Retinal pigment epithelial cell (primary cell): ENCODE data around the gene LIPH.
A peak's percentile ranks its signal among the peaks of the same experiment; 100 is the strongest.

Experiments
- DNase-seq: peaks from one replicate; pipeline ENCODE4 v3.0.0-alpha.2; 2010; ENCODE audit warnings: low read depth
- H3K4me3 ChIP-seq: 2 replicates; pipeline ENCODE4 v1.5.1; 2011; ENCODE audit warnings: mild to moderate bottlenecking, low read length, control low read depth, moderate library complexity
- CTCF ChIP-seq: conservative IDR thresholded peaks from 2 replicates; pipeline ENCODE4 v1.5.1; 2011; ENCODE audit warnings: low read depth, low read length, control low read depth, inconsistent platforms

LIPH gene

GRCh38 chr3:185552358-185552877 lies at the start of gene LIPH:
LIPH (minus strand) TSS chr3:185552588; CDS start chr3:185552471, 117 bp downstream.
- no peak for TF ChIP-seq CTCF
- no peak for DNase-seq
- H3K4me3 ChIP-seq: no peak within 1 kb of the TSS

GRCh38 chr3:185595526-185595925 lies 43.1 kb upstream of the LIPH start:
- H3K4me3 ChIP-seq: no peak overlapping the region
- no peak for TF ChIP-seq CTCF
- no peak for DNase-seq

GRCh38 chr3:185594073-185594472 lies 41.7 kb upstream of the LIPH start:
- no peak overlapping the region for H3K4me3 ChIP-seq
- no peak for DNase-seq
- TF ChIP-seq CTCF: no peak

- peak overlapping the region; percentile 77 for H3K4me3 ChIP-seq
- no peak for TF ChIP-seq CTCF
- no peak for DNase-seq
Observed at GRCh38 chr3:185586686-185587039, 34.3 kb upstream of the LIPH start.

GRCh38 chr3:185585859-185586685 lies 33.7 kb upstream of the LIPH start, which contains the start of gene SENP2:
SENP2 (plus strand) TSS chr3:185586295; CDS start chr3:185586414, 119 bp downstream.
- peak; percentile 95 for DNase-seq
- no peak for TF ChIP-seq CTCF
- peak within 1 kb of the TSS; percentile 77 for H3K4me3 ChIP-seq

- H3K4me3 ChIP-seq: peak overlapping the region; percentile 77
- DNase-seq: no peak
Observed at GRCh38 chr3:185585518-185585858, 33.1 kb upstream of the LIPH start.

More at GRCh38 chr3:185585518-185585858, 33.1 kb upstream of the LIPH start:
- no peak for TF ChIP-seq CTCF
